NCI-H1092 (cell line): Measurements from ENCODE around the gene RSPH9.

Experiments
- DNase-seq: peaks from one replicate; lab custom pipeline; 2025; lab: John Stamatoyannopoulos, UW

The RSPH9 gene

GRCh38 chr6:43668151-43669028 is 23.6 kb downstream of the RSPH9 start:
- DNase-seq, result peak; percentile 21

GRCh38 chr6:43669050-43669921 is 24.4 kb downstream of the RSPH9 start:
- no peak for DNase-seq

- DNase-seq, result no peak
Observed at GRCh38 chr6:43669922-43670622, 25.2 kb downstream of the RSPH9 start.

GRCh38 chr6:43670623-43670986 is 25.8 kb downstream of the RSPH9 start:
- DNase-seq, result no peak

DNA sequence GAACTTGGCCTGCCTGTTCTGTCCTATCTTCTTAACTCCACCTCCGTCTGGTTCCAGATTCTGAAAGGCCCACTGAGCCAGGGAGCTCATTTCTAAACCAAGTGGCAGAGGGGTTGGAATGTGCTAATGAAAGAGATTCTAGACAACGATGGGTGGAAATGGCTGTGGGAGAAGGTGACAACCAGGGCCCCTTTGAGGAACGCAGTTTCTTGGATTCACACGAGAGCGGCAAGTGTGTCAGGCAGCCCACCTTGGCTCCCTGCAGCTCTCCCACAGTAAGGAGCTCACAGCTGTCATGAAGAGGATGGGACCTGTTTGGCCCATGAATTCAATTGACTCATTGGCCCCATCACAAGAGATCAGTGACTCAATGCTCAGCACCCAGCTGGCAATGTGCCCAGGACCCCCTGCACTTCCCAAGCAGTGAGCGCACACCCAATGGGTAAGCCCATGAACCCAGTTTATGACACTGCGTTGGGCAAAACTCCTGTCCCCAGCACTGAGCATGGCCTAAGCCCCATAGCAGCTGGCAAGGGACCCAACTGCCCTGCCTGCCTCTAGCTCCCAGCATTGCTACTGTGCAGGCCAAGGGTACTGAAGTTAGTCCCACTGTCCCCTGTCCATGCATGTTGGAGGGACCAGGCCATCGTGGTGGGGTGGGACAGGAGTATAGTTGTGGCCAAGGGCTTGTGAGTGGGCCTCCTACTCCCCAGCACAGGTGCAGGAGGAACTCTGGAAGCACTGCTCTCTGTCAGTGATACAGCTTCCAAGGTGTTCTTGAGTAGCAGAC is 26.4 kb downstream of the RSPH9 start:
- DNase-seq, result no peak

DNA sequence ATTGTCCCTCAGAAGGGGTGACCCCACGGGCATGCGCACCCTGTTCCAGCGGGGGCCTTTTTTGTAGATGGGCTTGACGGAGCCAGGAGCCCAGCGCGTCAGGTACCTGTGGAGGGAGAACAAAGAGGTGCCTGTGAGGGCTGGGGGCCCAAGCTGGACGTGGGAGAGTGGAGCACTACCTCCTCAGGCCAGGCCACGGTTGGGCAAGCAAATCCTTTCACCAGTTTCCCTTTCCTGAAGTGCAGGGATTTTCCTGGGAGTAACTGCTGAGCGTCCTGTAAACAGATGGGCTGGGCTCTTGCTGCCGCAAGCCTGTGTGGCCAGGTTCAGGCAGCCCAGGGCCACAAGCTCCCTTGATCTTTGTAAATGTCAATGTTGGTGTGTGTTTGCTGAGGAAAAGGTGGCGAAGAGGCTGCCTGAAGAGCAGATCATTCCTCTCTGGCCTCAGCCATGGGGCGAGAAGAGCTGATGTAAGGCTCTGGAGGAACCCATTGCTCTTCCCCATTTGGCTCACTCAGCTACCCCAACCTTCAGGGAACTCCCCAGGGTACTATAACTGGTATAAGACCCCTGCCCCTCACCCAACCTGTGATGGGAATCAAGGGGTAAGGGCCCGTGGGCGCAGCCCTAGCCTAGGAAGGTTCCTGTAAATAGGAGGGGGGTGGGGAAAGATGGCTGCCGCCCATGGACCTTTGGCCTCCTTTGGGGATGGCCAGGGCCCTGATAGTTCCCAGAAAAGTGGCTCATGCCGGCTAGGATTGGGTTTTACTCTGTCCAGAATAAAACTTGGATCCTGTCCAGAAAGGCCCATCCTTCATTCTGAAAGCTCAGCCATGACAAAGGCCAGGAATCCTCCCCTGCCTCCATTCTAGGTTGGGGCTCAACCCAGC is 27.2 kb downstream of the RSPH9 start:
- no peak for DNase-seq

DNA sequence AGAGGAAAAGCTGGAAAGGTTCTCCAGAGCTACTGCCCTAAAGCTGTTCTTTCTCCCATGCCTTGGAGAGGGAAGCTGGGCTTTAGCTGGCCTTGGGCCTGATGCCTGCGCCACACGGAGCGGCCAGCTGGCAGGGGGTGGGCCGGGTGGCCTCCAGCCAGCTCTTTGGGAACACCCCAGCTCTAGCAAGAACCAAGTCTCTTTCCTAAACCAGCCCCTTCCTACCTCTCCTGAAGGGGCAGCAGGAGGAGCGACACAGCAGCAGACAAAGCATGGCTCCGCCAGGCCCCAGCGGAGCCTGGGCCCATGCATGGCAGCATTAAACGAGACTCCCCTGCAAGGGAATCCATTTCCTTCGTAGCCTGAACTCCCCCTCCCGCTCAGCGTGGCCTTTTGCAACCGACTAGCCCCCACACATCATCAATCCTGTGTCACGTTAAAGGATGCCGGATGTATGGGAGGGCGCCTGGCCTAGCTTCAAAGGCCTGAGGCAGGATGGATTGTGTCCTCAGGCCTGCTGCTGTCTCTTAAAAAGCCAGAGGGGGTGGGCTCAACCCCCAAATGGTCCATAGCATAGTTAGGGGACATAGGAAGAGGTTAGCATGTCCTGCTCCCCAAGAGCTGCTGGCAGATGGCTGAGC is 28.7 kb downstream of the RSPH9 start:
- DNase-seq, result no peak

DNA sequence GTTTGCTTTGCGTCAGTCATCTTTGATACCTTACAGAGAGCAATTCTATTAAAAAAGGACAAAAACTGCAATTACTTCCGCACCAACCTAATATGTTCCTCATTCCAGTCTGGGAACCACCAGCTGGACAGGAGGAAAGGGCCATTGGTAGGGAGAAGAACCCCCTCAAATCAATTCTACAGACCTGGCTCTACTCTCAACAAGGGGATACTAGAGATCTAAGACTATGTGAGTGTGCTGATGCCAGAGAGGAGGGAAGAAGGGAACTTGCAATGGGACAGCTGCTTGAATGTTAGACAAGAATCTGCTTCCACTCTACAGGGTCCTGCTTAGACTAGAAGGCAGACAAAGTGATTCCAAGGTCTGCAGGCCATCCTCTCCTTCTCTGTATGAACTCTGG is 29.5 kb downstream of the RSPH9 start:
- DNase-seq, result no peak

DNA sequence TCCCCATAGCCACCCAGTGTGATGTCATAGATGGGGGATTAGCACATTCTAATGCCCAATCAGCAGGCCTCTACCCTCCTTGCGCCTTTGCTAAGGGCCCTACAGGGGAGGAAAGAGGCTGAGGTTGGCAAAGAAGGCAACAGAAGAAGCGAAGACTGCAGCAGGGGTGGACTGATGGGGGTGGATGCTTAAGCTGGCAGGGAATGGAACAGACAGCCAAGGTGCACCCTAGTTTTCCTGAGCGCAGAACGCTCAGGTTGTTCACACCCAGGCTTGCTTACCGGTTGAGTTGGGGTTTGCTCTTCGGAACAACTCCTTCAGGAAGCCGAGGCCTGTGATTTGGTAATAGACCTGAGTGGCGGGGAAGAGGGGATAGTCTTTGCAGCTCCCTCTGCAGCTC is 30.1 kb downstream of the RSPH9 start:
- no peak for DNase-seq

GRCh38 chr6:43676962-43677606 is 32.2 kb downstream of the RSPH9 start:
- DNase-seq, result no peak

GRCh38 chr6:43677759-43678158 is 32.9 kb downstream of the RSPH9 start:
- DNase-seq, result no peak

- DNase-seq, result no peak
Observed at GRCh38 chr6:43678341-43678740, 33.5 kb downstream of the RSPH9 start.

GRCh38 chr6:43679057-43679456 is 34.2 kb downstream of the RSPH9 start:
- DNase-seq, result no peak

DNA sequence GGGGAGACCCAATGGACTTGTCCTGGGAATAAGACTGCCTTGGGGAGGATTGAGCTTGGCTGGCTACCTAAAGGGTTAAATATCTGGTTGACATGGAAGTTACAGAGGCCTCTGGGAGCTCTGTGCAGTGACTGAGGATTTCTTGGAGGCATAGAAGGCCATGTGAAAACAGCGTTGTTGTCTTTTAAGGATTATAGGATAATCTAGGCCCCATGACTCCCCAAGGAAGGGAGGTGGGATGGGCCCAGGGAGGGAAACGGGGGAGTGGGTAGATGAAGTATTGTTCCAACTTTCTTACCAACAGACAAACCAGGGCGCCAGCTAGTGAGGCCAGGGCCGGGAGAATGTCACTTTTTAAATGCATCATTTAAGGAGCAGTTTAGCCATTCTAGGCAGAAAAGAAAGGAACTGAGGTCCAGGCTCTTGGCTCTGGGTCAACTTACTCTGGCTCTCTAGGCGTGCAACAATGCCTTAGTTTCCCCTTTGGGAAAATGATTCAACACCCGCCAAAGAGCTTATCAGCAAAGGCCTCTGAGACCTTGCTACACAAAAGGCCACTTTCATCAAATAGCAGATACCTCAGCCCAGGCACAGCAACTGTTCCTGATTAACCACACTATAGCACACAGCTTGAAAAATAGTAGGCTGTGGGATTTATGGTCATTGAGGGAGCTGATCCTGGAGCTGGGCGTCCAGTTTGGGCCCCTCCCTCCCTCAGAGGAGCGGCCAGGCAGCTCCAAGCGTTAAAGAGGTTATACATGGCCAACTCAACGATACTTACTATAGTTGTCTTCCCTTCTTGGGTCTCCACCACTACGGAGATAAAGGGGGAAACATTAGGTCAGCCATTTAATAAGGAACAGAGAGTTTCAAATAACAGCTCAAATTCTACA is 35.7 kb downstream of the RSPH9 start:
- DNase-seq, result no peak

DNA sequence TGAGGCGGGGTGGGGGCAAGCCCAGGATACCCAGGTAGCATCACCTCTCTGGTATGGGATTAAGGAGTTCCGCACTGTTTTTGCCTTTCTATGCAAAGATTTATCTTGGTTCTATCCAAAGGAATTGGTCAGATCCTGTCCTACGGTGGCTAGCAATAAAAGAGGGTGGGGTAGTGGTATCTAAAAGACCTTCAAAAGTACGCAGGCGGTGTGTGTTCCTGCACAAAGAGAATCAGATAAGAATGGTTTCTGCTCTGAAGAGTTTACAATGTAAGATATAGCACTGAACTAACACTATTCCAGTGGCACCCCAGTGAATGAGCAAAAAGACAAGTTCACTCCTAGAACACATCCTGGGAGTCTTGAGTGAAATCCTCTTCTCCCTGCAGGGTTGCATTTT is 36.5 kb downstream of the RSPH9 start:
- no peak for DNase-seq

- DNase-seq, result no peak
Observed at GRCh38 chr6:43682724-43683429, 38.0 kb downstream of the RSPH9 start.

GRCh38 chr6:43683708-43684455 is 39.0 kb downstream of the RSPH9 start:
- no peak for DNase-seq
